Mammary epithelial cell (primary cell): ENCODE measurements around the gene OR4K13.

ENCODE experiments used
- EZH2 ChIP-seq: IDR thresholded peaks from 2 replicates; pipeline ENCODE4 v1.6.1; 2012; ENCODE audit warnings: low read length, inconsistent platforms, borderline replicate concordance
- TF ChIP-seq, protein P1 (sequence below), 2 donors: IDR thresholded peaks in 1 of 2; conservative IDR thresholded peaks in 1 of 2; 2 replicates each; pipeline ENCODE4 v1.5.1; 2011 to 2012; ENCODE audit warnings: inconsistent platforms in 2 of 2, low read length in 2 of 2, mild to moderate bottlenecking in 2 of 2, control low read depth in 1 of 2, low read depth in 1 of 2; ENCODE audit not compliant: insufficient read depth in 1 of 2; ENCODE audit errors: extremely low read depth in 1 of 2

DNA sequence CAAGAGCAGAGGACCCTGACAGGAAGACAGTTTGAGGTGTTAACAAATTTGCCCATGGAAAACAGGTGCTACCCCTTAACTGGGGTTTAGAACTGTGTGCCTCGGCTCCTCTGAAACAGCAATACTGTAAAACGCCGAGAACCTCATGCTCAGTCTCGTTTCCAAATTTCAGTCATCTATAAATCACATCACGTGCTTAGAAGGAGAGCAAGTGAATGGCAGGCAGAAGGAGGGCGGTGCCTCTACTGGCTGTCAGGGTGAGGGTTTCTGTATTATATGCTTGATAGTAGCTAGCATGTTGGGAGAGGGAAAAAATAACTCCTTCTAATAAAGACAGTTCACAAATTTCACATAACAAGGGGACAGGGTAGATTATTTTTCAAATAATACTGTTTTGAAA is 4.8 kb downstream of the OR4K13 start:
- TF ChIP-seq, protein P1, sequence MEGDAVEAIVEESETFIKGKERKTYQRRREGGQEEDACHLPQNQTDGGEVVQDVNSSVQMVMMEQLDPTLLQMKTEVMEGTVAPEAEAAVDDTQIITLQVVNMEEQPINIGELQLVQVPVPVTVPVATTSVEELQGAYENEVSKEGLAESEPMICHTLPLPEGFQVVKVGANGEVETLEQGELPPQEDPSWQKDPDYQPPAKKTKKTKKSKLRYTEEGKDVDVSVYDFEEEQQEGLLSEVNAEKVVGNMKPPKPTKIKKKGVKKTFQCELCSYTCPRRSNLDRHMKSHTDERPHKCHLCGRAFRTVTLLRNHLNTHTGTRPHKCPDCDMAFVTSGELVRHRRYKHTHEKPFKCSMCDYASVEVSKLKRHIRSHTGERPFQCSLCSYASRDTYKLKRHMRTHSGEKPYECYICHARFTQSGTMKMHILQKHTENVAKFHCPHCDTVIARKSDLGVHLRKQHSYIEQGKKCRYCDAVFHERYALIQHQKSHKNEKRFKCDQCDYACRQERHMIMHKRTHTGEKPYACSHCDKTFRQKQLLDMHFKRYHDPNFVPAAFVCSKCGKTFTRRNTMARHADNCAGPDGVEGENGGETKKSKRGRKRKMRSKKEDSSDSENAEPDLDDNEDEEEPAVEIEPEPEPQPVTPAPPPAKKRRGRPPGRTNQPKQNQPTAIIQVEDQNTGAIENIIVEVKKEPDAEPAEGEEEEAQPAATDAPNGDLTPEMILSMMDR (conservative IDR thresholded peaks at IDR 0.05 in 1 of 2, IDR thresholded peaks at IDR 0.05 in 1 of 2; ENCODE audit: extremely low read depth in 1 of 2, insufficient read depth in 1 of 2, low read depth in 1 of 2, low read length in 2 of 2): no peak
- TF ChIP-seq EZH2: no peak
